ENCODE results near the gene UBE2J2. TPM values are rescaled to one million over a fixed set of nuclear protein-coding genes. Genes with fewer than 3 reads are reported as not detected.

UBE2J2 gene
- total and polyA plus RNA-seq, 2 of the 13 experiments (the other 11 are each of a cell fraction or from before 2014, with no cell fraction given) = 25.4 to 29.4 TPM

- TF ChIP-seq ARNT2 (CRISPR knock-in tag; IDR thresholded peaks at IDR 0.05; ENCODE audit: low read depth) (peak; percentile 19; the same call in 1 of the 2 replicates), KDM2A (CRISPR knock-in tag; IDR thresholded peaks at IDR 0.05; ENCODE audit: borderline replicate concordance, low read depth) (peak; percentile 66), AHR (CRISPR knock-in tag; IDR thresholded peaks at IDR 0.05) (peak; percentile 43; the same call in 1 of the 2 replicates), MAFK (conservative IDR thresholded peaks at IDR 0.05 in 1 of 2, IDR thresholded peaks at IDR 0.05 in 1 of 2; ENCODE audit: low read length in 2 of 2) (peak; percentile 63 to 66), ZNF138 (CRISPR knock-in tag; IDR thresholded peaks at IDR 0.05; ENCODE audit: low read depth) (no peak), ZNF772 (CRISPR knock-in tag; IDR thresholded peaks at IDR 0.05) (no peak), ZNF44 (CRISPR knock-in tag; IDR thresholded peaks at IDR 0.05) (no peak), PATZ1 (CRISPR knock-in tag; IDR thresholded peaks at IDR 0.05) (0 out of 2 replicates have a peak, but pooled peaks have one; percentile 35), AGO2 (optimal IDR thresholded peaks at IDR 0.05; ENCODE audit: low read depth, low read length) (peak; percentile 88), RFX1 (IDR thresholded peaks at IDR 0.05) (no peak), TEAD3 (CRISPR knock-in tag; optimal IDR thresholded peaks at IDR 0.05; ENCODE audit: borderline replicate concordance) (peak; percentile 26), MXD3 (CRISPR knock-in tag; IDR thresholded peaks at IDR 0.05) (peak; percentile 51; the same call in 1 of the 2 replicates), ZNF547 (CRISPR knock-in tag; IDR thresholded peaks at IDR 0.05) (no peak), GABPB1 (CRISPR knock-in tag; IDR thresholded peaks at IDR 0.05) (no peak), ZC3H4 (CRISPR knock-in tag; IDR thresholded peaks at IDR 0.05; ENCODE audit: borderline replicate concordance) (0 out of 2 replicates have a peak, but pooled peaks have one; percentile 22), GATAD1 (CRISPR knock-in tag; IDR thresholded peaks at IDR 0.05) (no peak), NAIF1 (CRISPR knock-in tag; IDR thresholded peaks at IDR 0.05; ENCODE audit: borderline replicate concordance) (no peak), ZNF776 (CRISPR knock-in tag; IDR thresholded peaks at IDR 0.05) (no peak; the same call in 1 of the 2 replicates), SPEN (CRISPR knock-in tag; IDR thresholded peaks at IDR 0.05; ENCODE audit: low read depth) (0 out of 2 replicates have a peak, but pooled peaks have one; percentile 24), ZBTB33 (CRISPR knock-in tag; IDR thresholded peaks at IDR 0.05) (no peak), KLF13 (CRISPR knock-in tag; IDR thresholded peaks at IDR 0.05) (no peak), IKZF5 (CRISPR knock-in tag; IDR thresholded peaks at IDR 0.05) (peak; percentile 29; the same call in 1 of the 2 replicates), MED1 (CRISPR knock-in tag; IDR thresholded peaks at IDR 0.05) (peak; percentile 22; the same call in 1 of the 2 replicates), TFAP4 (IDR thresholded peaks at IDR 0.05; ENCODE audit: borderline replicate concordance, low read depth) (no peak), KLF9 (CRISPR knock-in tag; IDR thresholded peaks at IDR 0.05; ENCODE audit: low read depth) (no peak)
Observed at GRCh38 chr1:1236176-1236763, 37.4 kb downstream of the UBE2J2 start (continued).

Data from HepG2 (cell line).